GM18499 (cell line): Measurements from ENCODE around the gene CXCL11.
"Not testable (repeated sequence)": the region's sequence is repeated elsewhere in the genome, so short reads cannot be mapped to it uniquely, and the experiment has no call there.

Source experiments
- ATAC-seq: cut with Tn5 transposase; IDR thresholded peaks from one replicate; pipeline ENCODE4 v1.9.1; 2021; ENCODE audit warnings: moderate number of reproducible peaks; ENCODE audit not compliant: insufficient read depth, unreplicated experiment

CXCL11 gene

DNA sequence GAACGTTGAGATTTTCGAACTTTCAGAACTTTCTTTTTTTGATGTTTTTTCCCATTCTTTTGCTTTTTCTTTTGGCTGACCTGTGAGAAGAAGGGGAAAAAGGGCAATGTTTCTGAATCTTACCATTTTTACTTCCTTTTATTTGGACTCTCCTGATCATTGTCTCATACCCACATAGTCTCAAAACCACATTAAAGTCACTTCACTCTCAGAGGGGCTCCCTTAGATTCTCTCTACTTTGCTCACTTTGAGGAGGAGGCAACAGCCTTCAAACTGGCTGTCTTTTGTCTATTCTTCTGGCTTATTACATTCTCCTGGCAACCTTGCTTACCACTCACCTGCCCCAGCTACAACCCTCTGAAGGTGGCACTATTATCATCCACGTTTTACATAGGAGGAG is 32.2 kb downstream of the CXCL11 start:
- ATAC-seq = no peak

DNA sequence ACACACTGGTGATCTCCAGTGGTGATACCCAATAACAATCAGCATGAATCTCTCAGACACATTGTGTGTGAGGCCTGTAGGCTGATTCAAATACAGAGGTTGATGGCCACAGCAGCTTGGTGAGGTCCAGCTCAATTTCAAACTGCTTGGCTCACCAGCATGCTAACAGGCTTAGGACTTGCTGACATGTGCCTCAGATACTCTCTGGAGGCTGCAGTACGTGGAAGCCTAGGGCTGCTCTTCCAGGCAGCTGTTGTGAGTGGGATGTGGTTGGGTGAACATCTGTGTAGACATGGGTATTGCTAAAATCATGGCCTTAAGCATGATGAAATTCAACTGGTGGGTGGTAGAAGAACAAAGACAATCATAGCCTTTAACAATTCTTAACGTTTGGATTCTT is 32.8 kb downstream of the CXCL11 start:
- ATAC-seq = no peak

GRCh38 chr4:76002176-76002575 is 33.7 kb downstream of the CXCL11 start:
- ATAC-seq = no peak

DNA sequence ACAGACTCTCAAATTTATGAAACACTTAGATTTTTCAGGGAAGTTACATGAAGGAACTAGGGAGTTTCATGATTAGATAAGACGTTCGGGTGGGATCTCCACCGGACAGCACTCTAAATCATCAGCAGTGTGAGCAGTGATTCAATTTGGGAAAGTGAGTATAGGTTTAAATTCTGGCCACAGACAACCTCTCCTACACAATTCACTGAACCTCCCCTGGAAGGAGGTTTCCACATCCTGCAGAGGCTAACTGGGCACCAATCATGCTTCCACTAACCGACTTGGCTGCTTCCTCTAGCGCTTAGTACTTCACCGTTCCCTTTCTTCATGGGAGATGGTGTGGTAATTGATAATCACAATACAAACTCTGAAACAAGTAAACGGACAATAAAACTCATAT is 34.2 kb downstream of the CXCL11 start:
- no peak for ATAC-seq

- no peak for ATAC-seq
Measured at GRCh38 chr4:76000279-76000678, 35.6 kb downstream of the CXCL11 start.

DNA sequence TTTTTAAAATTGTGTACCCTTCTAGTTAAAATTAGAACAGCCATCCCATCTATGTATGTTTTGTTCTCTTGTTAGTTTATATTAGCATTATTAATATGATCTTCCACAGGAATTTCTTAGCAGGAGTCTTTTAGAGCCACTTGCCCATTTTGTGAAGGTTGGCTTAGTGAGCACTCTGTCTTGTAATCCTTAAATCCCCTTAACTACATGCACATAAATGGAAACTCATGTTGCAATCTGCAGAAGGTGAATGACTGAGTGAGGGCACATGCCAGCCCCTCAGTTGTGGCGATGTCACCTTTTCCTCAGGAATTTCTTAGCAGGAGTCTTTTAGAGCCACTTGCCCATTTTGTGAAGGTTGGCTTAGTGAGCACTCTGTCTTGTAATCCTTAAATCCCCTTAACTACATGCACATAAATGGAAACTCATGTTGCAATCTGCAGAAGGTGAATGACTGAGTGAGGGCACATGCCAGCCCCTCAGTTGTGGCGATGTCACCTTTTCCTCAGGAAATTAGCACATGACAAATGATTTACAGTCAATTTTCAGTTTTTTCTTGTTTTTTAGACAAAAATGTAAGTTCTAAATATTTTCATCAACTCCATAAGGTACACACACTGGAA is 37.2 kb downstream of the CXCL11 start:
- ATAC-seq = not testable (repeated sequence)

DNA sequence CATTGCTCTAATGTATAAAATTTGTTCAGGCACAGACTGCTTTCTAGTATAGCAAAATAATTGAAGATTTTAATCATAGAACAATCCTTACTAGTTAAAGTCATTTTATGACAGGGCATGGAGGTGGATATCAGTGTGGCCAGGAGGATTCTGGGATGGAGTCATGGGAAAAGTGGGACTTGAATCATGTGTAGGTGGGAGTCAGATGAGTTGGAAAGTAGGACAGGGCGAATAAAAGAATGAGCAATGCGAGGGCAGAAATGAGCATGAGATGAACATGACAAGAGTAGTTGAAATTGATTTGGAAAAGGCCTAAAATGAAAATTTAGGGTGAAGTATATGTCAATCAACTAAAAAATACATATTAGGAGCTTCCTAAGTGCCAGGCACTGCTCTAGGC is 37.9 kb downstream of the CXCL11 start:
- no peak for ATAC-seq

- no peak for ATAC-seq
Measured at GRCh38 chr4:75997081-75997480, 38.8 kb downstream of the CXCL11 start.

DNA sequence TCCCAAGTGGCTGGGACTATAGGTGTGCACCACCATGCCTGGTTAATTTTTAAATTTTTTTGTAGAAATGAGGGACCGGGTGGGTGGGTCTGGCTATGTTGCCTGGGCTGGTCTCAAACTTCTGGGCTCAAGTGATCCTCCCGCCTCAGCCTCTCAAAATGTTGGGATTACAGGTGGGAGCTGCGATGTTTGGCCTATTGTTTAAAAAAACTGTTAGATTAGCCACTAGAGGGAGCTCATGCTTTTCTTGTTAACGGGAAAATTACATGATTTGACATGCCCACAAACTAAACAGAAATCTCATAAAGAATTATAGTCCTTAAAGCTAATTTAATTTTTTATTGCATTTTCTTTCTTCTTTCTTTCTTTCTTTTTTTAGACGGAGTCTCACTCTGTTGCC is 40.1 kb downstream of the CXCL11 start:
- ATAC-seq = no peak

GRCh38 chr4:75992462-75992861 is 43.4 kb downstream of the CXCL11 start:
- no peak for ATAC-seq

DNA sequence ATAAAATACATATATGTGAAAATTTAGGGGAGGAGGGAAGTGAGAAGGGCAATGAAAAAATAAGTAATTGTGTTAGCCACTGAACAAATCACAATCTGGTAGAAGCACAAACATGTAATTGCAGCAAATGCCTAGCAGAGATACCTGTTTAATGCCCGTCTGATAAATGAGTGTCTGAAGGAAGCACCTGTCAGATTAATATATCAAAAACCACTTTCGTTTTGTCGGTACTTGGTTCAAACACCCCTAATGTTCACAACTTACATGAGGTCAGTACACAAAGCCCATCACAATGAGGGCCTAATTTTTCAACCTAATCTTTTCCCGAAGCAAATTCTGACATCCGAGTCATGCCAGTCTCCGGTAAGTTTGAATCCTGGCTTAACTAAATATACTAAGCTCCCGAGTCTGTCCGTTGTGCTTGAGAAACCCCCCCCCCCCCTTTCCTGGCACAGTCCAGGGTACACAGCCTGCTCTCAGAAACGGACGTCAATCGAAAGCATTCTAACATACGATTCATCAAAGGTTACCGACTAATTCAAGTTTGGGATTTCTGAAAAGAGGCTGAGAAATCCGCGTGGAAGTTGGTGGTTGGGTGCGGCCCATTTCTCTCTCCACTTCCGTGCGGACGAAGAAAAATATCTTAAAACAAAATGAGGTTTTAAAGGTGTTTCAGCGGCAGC is 45.9 kb downstream of the CXCL11 start:
- ATAC-seq = no peak

GRCh38 chr4:75985116-75985515 is 50.8 kb downstream of the CXCL11 start:
- no peak for ATAC-seq
